ENCODE measurements around the gene SIGLEC15. TPM values are rescaled to one million over a fixed set of nuclear protein-coding genes. Genes with fewer than 3 reads are reported as not detected.

The SIGLEC15 gene
- total and polyA plus RNA-seq, 4 donors: 0.17 to 0.42 (median 0.29) TPM

DNA sequence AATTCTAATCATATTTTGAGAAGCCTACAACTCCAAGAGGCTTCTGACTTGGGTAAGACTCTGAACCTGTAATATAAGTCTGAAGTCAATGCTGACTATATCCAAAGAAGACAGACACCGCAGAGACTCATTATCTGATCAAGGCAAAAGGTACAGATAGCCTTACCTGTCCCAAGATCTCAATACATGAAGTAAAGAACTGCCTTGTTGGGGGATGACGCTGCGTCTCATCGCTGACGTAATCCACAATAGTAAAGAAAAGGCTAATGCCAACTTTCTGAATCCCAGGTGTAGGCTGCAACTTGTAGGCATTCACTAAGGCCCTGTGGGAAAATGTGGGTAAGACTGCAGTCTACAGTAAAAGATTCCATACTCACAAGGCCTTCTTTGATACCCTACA, 62.1 kb downstream of the SIGLEC15 start:
- H3K27me3 ChIP-seq (ENCODE audit: control insufficient read depth in 4 of 4, insufficient read depth in 4 of 4, low read length in 3 of 4): no peaks in the 10 kb centered on the region
- no peak overlapping the region for H3K4me3 ChIP-seq (ENCODE audit: low read depth in 1 of 3, low read length in 3 of 3)
- WGBS: over 99% methylated on average over 5 of the region's 5 CpGs
- H3K4me1 ChIP-seq (ENCODE audit: control insufficient read depth in 4 of 4, insufficient read depth in 4 of 4, low read length in 3 of 4): no peaks in the 10 kb centered on the region
- TF ChIP-seq NR2F2 (IDR thresholded peaks at IDR 0.05) (no peak), RXRA (IDR thresholded peaks at IDR 0.05) (no peak), SP1 (IDR thresholded peaks at IDR 0.05) (no peak), YY1 (IDR thresholded peaks at IDR 0.05) (no peak), EGR1 (IDR thresholded peaks at IDR 0.05; ENCODE audit: low read depth in 2 of 2) (no peak), HNF4A (conservative IDR thresholded peaks at IDR 0.05) (no peak), HNF4G (IDR thresholded peaks at IDR 0.05) (no peak), JUND (IDR thresholded peaks at IDR 0.05) (no peak), RAD21 (IDR thresholded peaks at IDR 0.05) (no peak), FOXA2 (IDR thresholded peaks at IDR 0.05) (no peak), TAF1 (conservative IDR thresholded peaks at IDR 0.05) (no peak)
- TF ChIP-seq, protein P1, sequence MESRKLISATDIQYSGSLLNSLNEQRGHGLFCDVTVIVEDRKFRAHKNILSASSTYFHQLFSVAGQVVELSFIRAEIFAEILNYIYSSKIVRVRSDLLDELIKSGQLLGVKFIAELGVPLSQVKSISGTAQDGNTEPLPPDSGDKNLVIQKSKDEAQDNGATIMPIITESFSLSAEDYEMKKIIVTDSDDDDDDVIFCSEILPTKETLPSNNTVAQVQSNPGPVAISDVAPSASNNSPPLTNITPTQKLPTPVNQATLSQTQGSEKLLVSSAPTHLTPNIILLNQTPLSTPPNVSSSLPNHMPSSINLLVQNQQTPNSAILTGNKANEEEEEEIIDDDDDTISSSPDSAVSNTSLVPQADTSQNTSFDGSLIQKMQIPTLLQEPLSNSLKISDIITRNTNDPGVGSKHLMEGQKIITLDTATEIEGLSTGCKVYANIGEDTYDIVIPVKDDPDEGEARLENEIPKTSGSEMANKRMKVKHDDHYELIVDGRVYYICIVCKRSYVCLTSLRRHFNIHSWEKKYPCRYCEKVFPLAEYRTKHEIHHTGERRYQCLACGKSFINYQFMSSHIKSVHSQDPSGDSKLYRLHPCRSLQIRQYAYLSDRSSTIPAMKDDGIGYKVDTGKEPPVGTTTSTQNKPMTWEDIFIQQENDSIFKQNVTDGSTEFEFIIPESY (IDR thresholded peaks at IDR 0.05): no peak
- TF ChIP-seq, protein P2, sequence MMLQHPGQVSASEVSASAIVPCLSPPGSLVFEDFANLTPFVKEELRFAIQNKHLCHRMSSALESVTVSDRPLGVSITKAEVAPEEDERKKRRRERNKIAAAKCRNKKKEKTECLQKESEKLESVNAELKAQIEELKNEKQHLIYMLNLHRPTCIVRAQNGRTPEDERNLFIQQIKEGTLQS (IDR thresholded peaks at IDR 0.05): no peak
- TF ChIP-seq, protein P3, sequence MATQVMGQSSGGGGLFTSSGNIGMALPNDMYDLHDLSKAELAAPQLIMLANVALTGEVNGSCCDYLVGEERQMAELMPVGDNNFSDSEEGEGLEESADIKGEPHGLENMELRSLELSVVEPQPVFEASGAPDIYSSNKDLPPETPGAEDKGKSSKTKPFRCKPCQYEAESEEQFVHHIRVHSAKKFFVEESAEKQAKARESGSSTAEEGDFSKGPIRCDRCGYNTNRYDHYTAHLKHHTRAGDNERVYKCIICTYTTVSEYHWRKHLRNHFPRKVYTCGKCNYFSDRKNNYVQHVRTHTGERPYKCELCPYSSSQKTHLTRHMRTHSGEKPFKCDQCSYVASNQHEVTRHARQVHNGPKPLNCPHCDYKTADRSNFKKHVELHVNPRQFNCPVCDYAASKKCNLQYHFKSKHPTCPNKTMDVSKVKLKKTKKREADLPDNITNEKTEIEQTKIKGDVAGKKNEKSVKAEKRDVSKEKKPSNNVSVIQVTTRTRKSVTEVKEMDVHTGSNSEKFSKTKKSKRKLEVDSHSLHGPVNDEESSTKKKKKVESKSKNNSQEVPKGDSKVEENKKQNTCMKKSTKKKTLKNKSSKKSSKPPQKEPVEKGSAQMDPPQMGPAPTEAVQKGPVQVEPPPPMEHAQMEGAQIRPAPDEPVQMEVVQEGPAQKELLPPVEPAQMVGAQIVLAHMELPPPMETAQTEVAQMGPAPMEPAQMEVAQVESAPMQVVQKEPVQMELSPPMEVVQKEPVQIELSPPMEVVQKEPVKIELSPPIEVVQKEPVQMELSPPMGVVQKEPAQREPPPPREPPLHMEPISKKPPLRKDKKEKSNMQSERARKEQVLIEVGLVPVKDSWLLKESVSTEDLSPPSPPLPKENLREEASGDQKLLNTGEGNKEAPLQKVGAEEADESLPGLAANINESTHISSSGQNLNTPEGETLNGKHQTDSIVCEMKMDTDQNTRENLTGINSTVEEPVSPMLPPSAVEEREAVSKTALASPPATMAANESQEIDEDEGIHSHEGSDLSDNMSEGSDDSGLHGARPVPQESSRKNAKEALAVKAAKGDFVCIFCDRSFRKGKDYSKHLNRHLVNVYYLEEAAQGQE (IDR thresholded peaks at IDR 0.05): no peak
- TF ChIP-seq, protein P4, sequence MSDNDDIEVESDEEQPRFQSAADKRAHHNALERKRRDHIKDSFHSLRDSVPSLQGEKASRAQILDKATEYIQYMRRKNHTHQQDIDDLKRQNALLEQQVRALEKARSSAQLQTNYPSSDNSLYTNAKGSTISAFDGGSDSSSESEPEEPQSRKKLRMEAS (IDR thresholded peaks at IDR 0.05): no peak
- H3K27ac ChIP-seq (ENCODE audit: low read depth in 1 of 2, low read length in 2 of 2): no peak overlapping the region
- DNase-seq (ENCODE audit: low spot score): no peak
- H3K9me3 ChIP-seq (ENCODE audit: control insufficient read depth in 4 of 4, low read length in 3 of 4): no peaks in the 10 kb centered on the region
- no peak overlapping the region for H3K9ac ChIP-seq (ENCODE audit: low read depth in 1 of 2, low read length in 2 of 2)
- peaks cover 0 to 28% (median 16%) of the 10 kb centered on the region in 4 donors for H3K36me3 ChIP-seq (ENCODE audit: control insufficient read depth in 4 of 4, insufficient read depth in 3 of 4, low read depth in 1 of 4, low read length in 3 of 4)

DNA sequence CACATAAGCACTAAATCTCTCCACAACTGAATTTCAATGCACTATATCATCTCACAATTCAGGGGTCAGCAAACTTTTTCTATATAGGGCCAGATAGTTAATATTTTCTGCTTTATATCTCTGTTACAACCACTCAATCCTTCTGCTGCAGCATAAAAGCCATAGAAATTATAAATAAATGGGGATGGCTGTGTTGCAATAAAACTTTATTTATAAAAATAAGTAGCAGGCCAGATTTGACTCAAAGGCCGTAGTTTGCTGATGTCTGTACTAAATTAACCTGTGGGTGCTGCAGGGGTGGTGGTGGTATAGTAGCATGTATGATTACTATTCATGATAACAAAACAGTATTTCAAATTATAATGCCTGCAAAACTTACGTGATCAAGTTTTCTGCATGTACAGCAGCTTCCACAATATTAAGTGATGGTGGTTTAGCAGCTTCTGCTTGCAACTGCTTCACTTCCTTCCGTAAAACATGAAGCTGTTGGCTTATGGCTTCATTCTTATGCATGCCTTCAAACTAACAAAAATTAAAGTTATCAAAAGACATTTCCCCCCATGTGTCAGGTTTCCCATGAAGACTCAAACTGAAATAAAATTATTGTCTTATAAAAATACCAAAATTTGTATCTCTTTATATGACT, 64.1 kb downstream of the SIGLEC15 start:
- no peak for DNase-seq (ENCODE audit: low spot score)
- H3K4me1 ChIP-seq (ENCODE audit: control insufficient read depth in 4 of 4, insufficient read depth in 4 of 4, low read length in 3 of 4): no peaks in the 10 kb centered on the region
- peaks cover 0 to 17% (median 10%) of the 10 kb centered on the region in 4 donors for H3K36me3 ChIP-seq (ENCODE audit: control insufficient read depth in 4 of 4, insufficient read depth in 3 of 4, low read depth in 1 of 4, low read length in 3 of 4)
- 86% methylated on average over 3 of the region's 3 CpGs for WGBS
- no peak overlapping the region for H3K4me3 ChIP-seq (ENCODE audit: low read depth in 1 of 3, low read length in 3 of 3)
- no peak overlapping the region for H3K9ac ChIP-seq (ENCODE audit: low read depth in 1 of 2, low read length in 2 of 2)
- H3K27me3 ChIP-seq (ENCODE audit: control insufficient read depth in 4 of 4, insufficient read depth in 4 of 4, low read length in 3 of 4): no peaks in the 10 kb centered on the region
- no peak for TF ChIP-seq GABPA (IDR thresholded peaks at IDR 0.05 in 1 of 2, conservative IDR thresholded peaks at IDR 0.05 in 1 of 2)
- no peak for TF ChIP-seq YY1 (IDR thresholded peaks at IDR 0.05)
- TF ChIP-seq, protein P1 (IDR thresholded peaks at IDR 0.05): no peak
- TF ChIP-seq, protein P2 (IDR thresholded peaks at IDR 0.05): no peak
- no peaks in the 10 kb centered on the region for H3K9me3 ChIP-seq (ENCODE audit: control insufficient read depth in 4 of 4, low read length in 3 of 4)
- no peak overlapping the region for H3K27ac ChIP-seq (ENCODE audit: low read depth in 1 of 2, low read length in 2 of 2)

Data from liver (tissue), 9 donors.